ENCODE data around the gene OBSCN.

- no peak for TF ChIP-seq CTCF (IDR thresholded peaks at IDR 0.05)
- TF ChIP-seq POLR2A (IDR thresholded peaks at IDR 0.05), result no peak
Measured at GRCh38 chr1:228185641-228185965, 22.2 kb upstream of the OBSCN start.

Data from adrenal gland (tissue), 5 donors.